Occipital lobe (tissue), 2 donors: ENCODE results near the gene DLG2. TPM values are rescaled to one million over a fixed set of nuclear protein-coding genes. Genes with fewer than 3 reads are reported as not detected.

Experiments used
- DNase-seq: peaks from one replicate; lab custom pipeline; 2025; lab: John Stamatoyannopoulos, UW
- total RNA-seq: library from RNA; depleted of rRNA; stranded (reverse); fragments of >200 nt; gene quantifications from one replicate; pipeline ENCODE4 v1.2.3, GENCODE V29; 2014

Gene DLG2
- total RNA-seq, 1 donor from 2014 or later = 353 TPM

GRCh38 chr11:83656796-83657330 lies 1970.3 kb downstream of the DLG2 start:
- no peak for DNase-seq

GRCh38 chr11:83655976-83656375 lies 1971.2 kb downstream of the DLG2 start:
- DNase-seq = no peak

GRCh38 chr11:83649528-83649855 lies 1977.7 kb downstream of the DLG2 start:
- DNase-seq = no peak

- no peak for DNase-seq
Measured at GRCh38 chr11:83648610-83649527, 1978.3 kb downstream of the DLG2 start.

- DNase-seq = no peak
Measured at GRCh38 chr11:83645561-83645960, 1981.6 kb downstream of the DLG2 start.

GRCh38 chr11:83643115-83643514 lies 1984.0 kb downstream of the DLG2 start:
- DNase-seq = no peak

- no peak for DNase-seq
Measured at GRCh38 chr11:83642500-83642899, 1984.6 kb downstream of the DLG2 start.

- no peak for DNase-seq
Measured at GRCh38 chr11:83641511-83641910, 1985.6 kb downstream of the DLG2 start.

GRCh38 chr11:83639995-83640758 lies 1987.0 kb downstream of the DLG2 start:
- DNase-seq = no peak

GRCh38 chr11:83635166-83635565 lies 1992.0 kb downstream of the DLG2 start:
- no peak for DNase-seq

- DNase-seq = no peak
Measured at GRCh38 chr11:83630211-83630610, 1996.9 kb downstream of the DLG2 start.

- DNase-seq = no peak
Measured at GRCh38 chr11:83629775-83630174, 1997.4 kb downstream of the DLG2 start.

GRCh38 chr11:83628622-83629355 lies 1998.4 kb downstream of the DLG2 start:
- no peak for DNase-seq

- no peak for DNase-seq
Measured at GRCh38 chr11:83625336-83625735, 2001.8 kb downstream of the DLG2 start.

- DNase-seq = no peak
Measured at GRCh38 chr11:83617671-83618070, 2009.5 kb downstream of the DLG2 start.

- DNase-seq = no peak
Measured at GRCh38 chr11:83613767-83614121, 2013.4 kb downstream of the DLG2 start.

- DNase-seq = no peak
Measured at GRCh38 chr11:83612891-83613766, 2014.0 kb downstream of the DLG2 start.

GRCh38 chr11:83611600-83611999 lies 2015.5 kb downstream of the DLG2 start:
- no peak for DNase-seq

- DNase-seq = no peak
Measured at GRCh38 chr11:83611031-83611430, 2016.1 kb downstream of the DLG2 start.

GRCh38 chr11:83609191-83609590 lies 2018.0 kb downstream of the DLG2 start:
- no peak for DNase-seq

GRCh38 chr11:83608571-83608970 lies 2018.6 kb downstream of the DLG2 start:
- no peak for DNase-seq
